Spleen (tissue), 7 donors: ENCODE results near the gene RBM39.

Experiments used
- CTCF ChIP-seq, 11 experiments: fragments of 200-600 bp in 7 of 11; fragments of 450-650 bp in 4 of 11; sonication (generic) in 4 of 11; IDR thresholded peaks in 8 of 11; conservative IDR thresholded peaks in 3 of 11; 1 replicate in 7 of 11; 2 replicates in 4 of 11; pipeline versions ENCODE4 v1.4.0 to v1.8.0; 2016 to 2021; ENCODE audit warnings: antibody characterized with exemption in 11 of 11, inconsistent platforms in 4 of 11, mild to moderate bottlenecking in 1 of 11
- POLR2A ChIP-seq, 3 donors: fragments of 450-650 bp; IDR thresholded peaks; one replicate each; pipeline ENCODE4 v1.5.1; 2017; ENCODE audit warnings: antibody characterized with exemption in 3 of 3, mild to moderate bottlenecking in 1 of 3
- POLR2AphosphoS5 ChIP-seq, 3 donors: sonication (generic); formaldehyde crosslinking; IDR thresholded peaks; one replicate each; pipeline ENCODE4 v1.5.1; 2017; ENCODE audit warnings: antibody characterized with exemption in 3 of 3
- donor health status: DM: no; HTN: no; CAD: no; lungs with moderate emphysema.
- donor health status: DM: no; HTN: no; CAD: no.
- donor health status: DM: no; HTN: no; CAD: no.

DNA sequence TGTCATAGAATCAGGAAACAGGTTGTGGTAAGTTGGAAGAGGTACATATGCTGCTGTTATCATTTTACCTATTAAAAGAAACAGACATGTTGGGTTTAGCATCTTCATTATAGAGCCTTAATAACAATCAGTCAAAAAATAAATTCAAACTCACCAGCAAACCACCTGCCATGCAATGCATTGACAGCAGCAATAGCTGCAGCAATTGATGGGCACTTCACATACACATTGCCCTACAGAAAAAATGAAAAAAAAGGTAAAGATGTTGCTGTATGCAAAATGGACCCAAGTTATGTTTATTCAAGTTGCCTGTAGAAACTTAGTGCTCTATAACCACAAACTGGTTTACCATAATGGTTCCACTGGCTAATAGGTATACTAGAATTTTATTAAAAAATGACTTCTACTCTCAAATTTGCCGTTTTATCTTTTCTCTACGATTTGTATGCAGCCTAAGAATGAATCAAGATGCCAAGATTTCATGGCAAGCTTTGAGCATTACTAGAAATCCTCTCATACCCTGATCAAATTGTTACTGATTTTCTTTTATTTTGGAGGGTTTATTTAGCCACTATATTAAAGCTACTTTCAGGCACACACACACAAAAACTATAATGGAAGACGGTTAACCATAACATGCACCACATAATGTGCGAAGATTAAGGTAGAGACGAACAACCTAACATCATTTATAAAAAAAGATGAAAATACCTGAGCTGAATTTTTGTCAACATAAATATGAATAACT lies 37.4 kb downstream of the RBM39 start:
- peak in 1 of 3 donors; percentile 52 for TF ChIP-seq POLR2AphosphoS5 (IDR thresholded peaks at IDR 0.05)
- TF ChIP-seq CTCF (IDR thresholded peaks at IDR 0.05 in 8 of 11, conservative IDR thresholded peaks at IDR 0.05 in 3 of 11), result no peak
- TF ChIP-seq POLR2A (IDR thresholded peaks at IDR 0.05), result no peak
